ENCODE results near the gene KIF1A. TPM values are rescaled to one million over a fixed set of nuclear protein-coding genes. Genes with fewer than 3 reads are reported as not detected.

Gene KIF1A
- total and polyA plus RNA-seq, 7 experiments from 2014 or later = 0.24 TPM; not detected in 6

DNA sequence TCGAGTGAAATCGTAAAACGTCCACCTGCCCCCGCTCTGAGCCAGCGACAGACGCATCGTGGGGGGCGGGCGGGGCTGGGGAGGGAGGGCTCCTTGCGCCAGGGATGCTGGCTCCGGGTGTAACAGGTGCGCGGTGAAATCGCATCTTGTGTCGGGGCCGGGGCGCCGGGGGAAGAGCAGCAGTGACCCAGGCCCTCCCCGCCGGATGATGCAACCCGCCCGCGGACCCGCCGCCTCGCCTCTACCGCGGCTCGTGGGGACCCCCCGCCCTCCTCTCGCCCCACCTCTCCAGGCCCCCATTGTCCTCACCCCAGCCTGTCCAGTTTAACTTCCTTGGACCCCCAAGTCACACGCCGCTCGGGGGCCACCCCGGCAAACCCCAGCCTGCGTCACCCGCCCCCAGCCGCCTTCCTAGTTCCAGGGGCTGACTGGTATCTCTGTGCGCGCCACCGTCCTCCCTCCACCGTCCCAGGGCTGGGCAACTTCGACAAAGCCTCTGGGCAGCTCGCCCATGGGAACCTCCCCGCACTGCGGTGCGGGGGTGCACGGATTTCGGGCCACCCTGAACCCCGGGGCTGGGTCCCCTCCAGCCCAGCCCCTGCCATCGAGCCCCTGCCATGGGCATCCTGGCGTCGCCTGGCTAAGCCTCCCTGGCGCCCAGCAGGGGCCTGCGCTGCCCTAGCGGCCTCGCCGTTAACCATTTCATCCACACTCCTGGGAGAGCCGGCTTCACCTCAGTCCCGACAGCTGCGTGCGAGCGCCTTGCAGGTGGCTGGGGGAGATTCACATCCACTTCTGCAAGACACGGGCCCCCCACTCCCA lies 799 bp upstream of the KIF1A start:
- H3K4me1 ChIP-seq (ENCODE audit: control insufficient read depth in 2 of 2, insufficient read depth in 2 of 2, low read length in 2 of 2) = peaks cover 0 to 4% of the 10 kb centered on the region in 2 donors
- H3K27me3 ChIP-seq (ENCODE audit: control insufficient read depth in 2 of 2, insufficient read depth in 2 of 2, low read length in 2 of 2) = peaks cover 3 to 14% of the 10 kb centered on the region in 2 donors
- intact Hi-C loops (cut with micrococcal nuclease) = no loop called here
- Mint-ChIP-seq H3K4me3 (peak overlapping the region; percentile 12 to 81 (median 62)), H3K27ac (peak overlapping the region in 1 of 9 donors; percentile 27), H3K9me3 (peaks cover 0 to 9% (median 0%) of the 10 kb centered on the region in 11 donors), H3K36me3 (peaks cover 0 to 5% (median 2%) of the 10 kb centered on the region in 5 donors), H3K27me3 (peaks cover 56 to 67% (median 58%) of the 10 kb centered on the region in 5 donors), H3K4me1 (peaks cover 0 to 16% (median 9%) of the 10 kb centered on the region in 7 donors)
- no peak for DNase-seq
- POLR2A ChIA-PET = no interaction called here
- H3K27ac ChIP-seq (ENCODE audit: low read depth, low read length) = no peak overlapping the region
- H3K36me3 ChIP-seq (ENCODE audit: control insufficient read depth in 2 of 3, insufficient read depth in 3 of 3, low read length in 3 of 3) = no peaks in the 10 kb centered on the region
- CTCF ChIA-PET = no interaction called here
- ATAC-seq = peak; percentile 30
- no peaks in the 10 kb centered on the region for H3K9me3 ChIP-seq (ENCODE audit: control insufficient read depth in 2 of 3, low read length in 3 of 3)
- H3K4me3 ChIP-seq (ENCODE audit: low read length) = no peak overlapping the region

- ChIA-PET POLR2A (no interaction called here), CTCF (no interaction called here)
- no peaks in the 10 kb centered on the region for H3K36me3 ChIP-seq (ENCODE audit: control insufficient read depth in 2 of 3, insufficient read depth in 3 of 3, low read length in 3 of 3)
- peaks cover 0 to 11% of the 10 kb centered on the region in 2 donors for H3K27me3 ChIP-seq (ENCODE audit: control insufficient read depth in 2 of 2, insufficient read depth in 2 of 2, low read length in 2 of 2)
- Mint-ChIP-seq H3K27me3 (peaks cover 40 to 54% (median 43%) of the 10 kb centered on the region in 5 donors), H3K36me3 (peaks cover 0 to 6% (median 2%) of the 10 kb centered on the region in 5 donors), H3K27ac (no peak overlapping the region), H3K9me3 (peaks cover 0 to 9% (median 2%) of the 10 kb centered on the region in 11 donors), H3K4me3 (peak overlapping the region in 6 of 10 donors; percentile 32 to 64 (median 44)), H3K4me1 (peaks cover 0 to 16% (median 9%) of the 10 kb centered on the region in 7 donors)
- no peak for ATAC-seq
- DNase-seq = peak in 1 of 9 donors; percentile 20
- H3K4me3 ChIP-seq (ENCODE audit: low read length) = no peak overlapping the region
- peaks cover 0 to 2% (median 0%) of the 10 kb centered on the region in 3 experiments for H3K9me3 ChIP-seq (ENCODE audit: control insufficient read depth in 2 of 3, low read length in 3 of 3)
- intact Hi-C loops (cut with micrococcal nuclease) = no loop called here
- H3K27ac ChIP-seq (ENCODE audit: low read depth, low read length) = no peak overlapping the region
- H3K4me1 ChIP-seq (ENCODE audit: control insufficient read depth in 2 of 2, insufficient read depth in 2 of 2, low read length in 2 of 2) = peaks cover 0 to 4% of the 10 kb centered on the region in 2 donors
Observed at GRCh38 chr2:240819126-240819857, 727 bp downstream of the KIF1A start.

DNA sequence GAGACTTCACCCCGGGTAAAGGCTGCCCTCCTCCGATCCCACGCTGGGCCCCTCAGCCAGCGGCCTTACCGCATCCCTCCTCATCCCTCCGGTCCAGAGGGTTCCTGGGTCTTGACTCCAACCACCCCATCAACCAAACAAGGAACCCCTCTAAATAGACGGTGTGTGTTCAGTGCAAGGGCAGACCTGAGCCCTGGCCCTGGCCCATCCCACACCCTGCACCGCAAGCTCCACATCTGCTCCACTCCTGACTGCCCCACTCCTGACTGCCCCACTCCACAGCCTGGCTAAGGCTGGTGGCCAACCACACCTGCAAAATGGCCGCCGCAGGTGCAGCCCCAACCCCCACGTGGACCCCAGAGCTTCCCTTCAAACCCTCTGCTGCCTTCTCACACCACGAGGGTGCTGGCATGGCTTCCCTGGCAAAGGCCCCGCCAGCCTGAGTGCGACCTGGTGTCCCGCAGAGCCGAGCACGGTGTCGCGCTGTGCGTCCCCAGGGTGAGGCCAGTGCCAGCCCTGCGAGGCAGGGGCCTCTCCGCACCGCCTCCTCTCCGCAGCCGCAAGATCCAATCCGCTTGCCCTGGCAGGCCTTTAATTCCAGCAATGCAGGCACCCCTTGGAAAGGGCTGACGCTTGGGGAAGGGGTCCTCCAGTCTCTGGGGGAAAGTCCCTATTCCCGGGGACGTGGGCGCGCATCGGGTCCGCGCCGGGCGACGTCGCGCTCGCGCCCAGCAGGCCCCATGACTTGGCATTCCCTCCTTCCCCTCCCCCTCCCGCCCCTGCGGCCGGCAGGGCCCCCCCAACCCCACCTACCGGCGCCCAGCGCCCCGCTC lies 1.5 kb downstream of the KIF1A start:
- peaks cover 0 to 4% of the 10 kb centered on the region in 2 donors for H3K4me1 ChIP-seq (ENCODE audit: control insufficient read depth in 2 of 2, insufficient read depth in 2 of 2, low read length in 2 of 2)
- Mint-ChIP-seq H3K27me3 (peaks cover 33 to 46% (median 36%) of the 10 kb centered on the region in 5 donors), H3K4me1 (peaks cover 0 to 16% (median 9%) of the 10 kb centered on the region in 7 donors), H3K27ac (no peak overlapping the region), H3K9me3 (peaks cover 0 to 12% (median 6%) of the 10 kb centered on the region in 11 donors), H3K4me3 (peak overlapping the region in 8 of 10 donors; percentile 5 to 82 (median 44)), H3K36me3 (peaks cover 0 to 9% (median 2%) of the 10 kb centered on the region in 5 donors)
- no peak overlapping the region for H3K4me3 ChIP-seq (ENCODE audit: low read length)
- DNase-seq = peak in 1 of 9 donors; percentile 19
- peaks cover 0 to 6% (median 0%) of the 10 kb centered on the region in 3 experiments for H3K9me3 ChIP-seq (ENCODE audit: control insufficient read depth in 2 of 3, low read length in 3 of 3)
- no peak overlapping the region for H3K27ac ChIP-seq (ENCODE audit: low read depth, low read length)
- no peaks in the 10 kb centered on the region for H3K36me3 ChIP-seq (ENCODE audit: control insufficient read depth in 2 of 3, insufficient read depth in 3 of 3, low read length in 3 of 3)
- CTCF ChIA-PET = no interaction called here
- intact Hi-C loops (cut with micrococcal nuclease) = no loop called here
- H3K27me3 ChIP-seq (ENCODE audit: control insufficient read depth in 2 of 2, insufficient read depth in 2 of 2, low read length in 2 of 2) = peaks cover 0 to 11% of the 10 kb centered on the region in 2 donors
- POLR2A ChIA-PET = interaction anchor here (0.5 kb wide), 1 partner anchor 13 kb away, joined by 3 read pairs; no protein-coding TSS in a partner anchor
- ATAC-seq = no peak

DNA sequence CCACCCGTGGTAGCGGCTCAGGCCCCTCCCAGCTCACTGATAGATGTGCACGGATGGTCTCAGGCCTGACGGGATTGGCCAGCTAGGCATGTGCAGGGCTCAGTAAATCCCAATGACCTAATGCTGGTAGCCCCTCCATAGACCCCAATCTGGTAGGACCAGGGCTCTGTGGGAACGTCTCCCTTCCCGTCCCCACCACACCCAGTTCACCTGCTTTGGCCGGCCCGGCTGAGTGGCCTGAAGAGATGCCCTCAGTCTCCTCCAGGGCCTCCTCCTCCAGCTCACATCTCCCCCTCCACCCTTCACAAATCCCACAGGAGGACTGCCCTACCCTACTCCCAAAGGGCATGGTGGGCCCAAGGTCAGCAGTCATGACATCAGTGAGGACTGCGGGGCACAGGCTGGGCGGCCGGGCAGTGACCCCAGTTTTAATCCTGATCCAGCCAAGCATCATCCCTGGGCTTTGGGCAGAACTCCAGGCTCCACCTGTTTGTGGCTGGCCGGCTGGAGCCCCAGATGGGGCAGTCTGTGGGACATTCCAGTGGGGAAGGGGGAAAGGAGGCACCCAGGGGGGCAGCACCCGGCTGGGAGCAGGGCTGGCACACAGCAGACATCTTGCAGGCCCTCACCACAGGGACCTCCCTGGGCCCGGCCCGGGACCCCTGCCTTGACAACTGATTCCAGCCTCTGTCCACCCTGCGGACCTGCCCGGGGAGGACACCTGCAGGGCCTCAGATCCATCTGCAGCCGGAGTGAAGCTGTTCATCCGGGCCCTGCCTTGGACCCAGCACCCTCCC lies 2.3 kb downstream of the KIF1A start:
- ATAC-seq = no peak
- intact Hi-C loops (cut with micrococcal nuclease) = no loop called here
- Histone ChIP-seq H3K4me3 (ENCODE audit: low read length) (no peak overlapping the region), H3K27ac (ENCODE audit: low read depth, low read length) (no peak overlapping the region), H3K27me3 (ENCODE audit: control insufficient read depth in 2 of 2, insufficient read depth in 2 of 2, low read length in 2 of 2) (peaks cover 0 to 11% of the 10 kb centered on the region in 2 donors), H3K9me3 (ENCODE audit: control insufficient read depth in 2 of 3, low read length in 3 of 3) (peaks cover 0 to 9% (median 0%) of the 10 kb centered on the region in 3 experiments), H3K36me3 (ENCODE audit: control insufficient read depth in 2 of 3, insufficient read depth in 3 of 3, low read length in 3 of 3) (no peaks in the 10 kb centered on the region), H3K4me1 (ENCODE audit: control insufficient read depth in 2 of 2, insufficient read depth in 2 of 2, low read length in 2 of 2) (peaks cover 0 to 4% of the 10 kb centered on the region in 2 donors)
- ChIA-PET POLR2A (interaction anchor here (0.6 to 0.8 kb wide), 2 partner anchors 9 to 284 kb away, joined by 3 to 4 read pairs; no protein-coding TSS in a partner anchor), CTCF (no interaction called here)
- peaks cover 0 to 16% (median 9%) of the 10 kb centered on the region in 7 donors for H3K4me1 Mint-ChIP-seq
- DNase-seq = peak in 1 of 9 donors; percentile 17
- H3K27ac Mint-ChIP-seq = no peak overlapping the region
- peaks cover 0 to 9% (median 0%) of the 10 kb centered on the region in 5 donors for H3K36me3 Mint-ChIP-seq
- H3K4me3 Mint-ChIP-seq = peak overlapping the region in 3 of 10 donors; percentile 36 to 82 (median 60)
- H3K9me3 Mint-ChIP-seq = peaks cover 0 to 9% (median 7%) of the 10 kb centered on the region in 11 donors
- peaks cover 25 to 38% (median 28%) of the 10 kb centered on the region in 5 donors for H3K27me3 Mint-ChIP-seq

DNA sequence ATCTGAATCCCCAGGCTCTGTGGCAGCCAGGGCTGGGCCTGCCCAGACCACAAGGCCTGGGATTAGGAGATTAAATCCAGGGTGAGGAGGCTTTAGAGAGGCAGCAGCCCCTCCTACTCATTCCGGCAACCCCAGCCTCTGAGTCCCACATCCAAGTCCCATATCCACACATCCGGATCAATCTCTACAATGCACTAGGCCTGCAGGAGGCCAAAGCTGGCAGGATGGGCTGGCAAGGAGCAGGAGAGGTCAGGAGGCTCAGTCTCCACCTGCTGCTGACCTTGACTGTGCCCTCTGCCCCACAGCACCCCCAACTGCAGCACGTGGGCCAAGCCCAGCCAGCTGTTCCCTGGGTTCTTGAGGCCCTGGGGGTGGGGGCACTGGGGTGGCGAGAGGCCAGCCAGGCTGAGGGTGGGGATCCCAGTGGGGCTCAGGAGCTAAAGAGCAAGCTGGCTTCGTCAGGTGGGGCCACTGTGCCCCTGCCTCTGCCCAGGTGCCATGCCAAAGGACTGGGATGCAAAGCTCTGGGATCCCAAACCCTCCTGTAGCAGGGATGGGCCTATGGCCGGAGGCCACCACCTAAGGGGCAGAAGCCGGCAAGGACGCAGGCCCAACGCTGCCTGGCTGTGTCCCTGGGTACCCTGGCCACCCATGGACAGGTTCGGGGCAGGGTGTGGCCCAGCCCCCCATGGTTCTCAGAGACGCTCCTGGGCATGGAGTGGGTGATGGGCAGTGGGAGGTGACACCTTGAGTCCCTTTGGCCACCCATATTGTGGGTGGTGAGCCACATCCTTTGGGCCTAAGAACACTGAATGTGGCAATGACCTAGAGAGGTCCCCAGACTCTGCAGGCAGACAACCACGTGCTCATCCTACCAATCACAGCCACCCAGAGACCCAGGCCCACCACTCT lies 3.2 kb downstream of the KIF1A start:
- intact Hi-C loops (cut with micrococcal nuclease) = no loop called here
- Histone ChIP-seq H3K36me3 (ENCODE audit: control insufficient read depth in 2 of 3, insufficient read depth in 3 of 3, low read length in 3 of 3) (no peaks in the 10 kb centered on the region), H3K27ac (ENCODE audit: low read depth, low read length) (no peak overlapping the region), H3K9me3 (ENCODE audit: control insufficient read depth in 2 of 3, low read length in 3 of 3) (peaks cover 0 to 16% (median 0%) of the 10 kb centered on the region in 3 experiments), H3K4me3 (ENCODE audit: low read length) (no peak overlapping the region), H3K4me1 (ENCODE audit: control insufficient read depth in 2 of 2, insufficient read depth in 2 of 2, low read length in 2 of 2) (peaks cover 0 to 4% of the 10 kb centered on the region in 2 donors), H3K27me3 (ENCODE audit: control insufficient read depth in 2 of 2, insufficient read depth in 2 of 2, low read length in 2 of 2) (peaks cover 0 to 11% of the 10 kb centered on the region in 2 donors)
- Mint-ChIP-seq H3K27me3 (peaks cover 16 to 29% (median 20%) of the 10 kb centered on the region in 5 donors), H3K27ac (no peak overlapping the region), H3K4me1 (peaks cover 0 to 13% (median 6%) of the 10 kb centered on the region in 7 donors), H3K9me3 (peaks cover 0 to 9% (median 7%) of the 10 kb centered on the region in 11 donors), H3K36me3 (peaks cover 0 to 9% (median 0%) of the 10 kb centered on the region in 5 donors), H3K4me3 (peak overlapping the region in 1 of 10 donors; percentile 34)
- DNase-seq (peak in 1 of 9 donors; percentile 10), ATAC-seq (no peak)
- CTCF ChIA-PET = no interaction called here
- POLR2A ChIA-PET = interaction anchor here (0.8 kb wide), 1 partner anchor 10 kb away, joined by 3 read pairs; no protein-coding TSS in a partner anchor
